Thyroid gland (tissue), 4 donors: ENCODE data around the gene PPP4R1.

Source experiments
- POLR2A ChIP-seq, 2 donors: fragments of 450-650 bp; IDR thresholded peaks; one replicate each; pipeline ENCODE4 v1.6.1; 2017; ENCODE audit warnings: antibody characterized with exemption in 2 of 2, mild to moderate bottlenecking in 2 of 2, moderate library complexity in 1 of 2
- TF ChIP-seq, protein P1 (sequence below), 6 experiments: fragments of 200-600 bp in 3 of 6; fragments of 450-650 bp in 3 of 6; sonication (generic) in 3 of 6; IDR thresholded peaks; one replicate each; pipeline ENCODE4 v1.5.1; 2016 to 2019; ENCODE audit warnings: antibody characterized with exemption in 6 of 6, mild to moderate bottlenecking in 2 of 6, inconsistent platforms in 1 of 6, moderate library complexity in 1 of 6

DNA sequence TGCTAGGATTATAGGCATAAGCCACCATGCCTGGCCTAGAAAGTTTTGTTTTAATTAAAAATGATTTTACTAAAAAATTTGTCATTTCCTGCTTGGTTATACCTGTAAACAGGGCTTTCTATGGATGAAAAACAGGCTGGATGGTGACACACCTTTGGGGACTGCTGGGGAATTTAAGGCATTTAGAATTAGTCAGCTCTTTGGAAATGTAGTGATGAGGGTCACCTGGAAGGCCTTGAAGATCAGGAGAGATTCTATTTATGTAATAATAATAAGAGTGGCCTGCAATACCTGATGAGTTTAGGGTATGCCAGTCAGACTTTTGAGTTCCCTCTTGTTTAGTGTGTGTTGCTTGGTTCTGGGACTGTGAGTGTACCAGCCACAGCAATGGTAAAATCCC lies 87.9 kb downstream of the PPP4R1 start:
- TF ChIP-seq, protein P1, sequence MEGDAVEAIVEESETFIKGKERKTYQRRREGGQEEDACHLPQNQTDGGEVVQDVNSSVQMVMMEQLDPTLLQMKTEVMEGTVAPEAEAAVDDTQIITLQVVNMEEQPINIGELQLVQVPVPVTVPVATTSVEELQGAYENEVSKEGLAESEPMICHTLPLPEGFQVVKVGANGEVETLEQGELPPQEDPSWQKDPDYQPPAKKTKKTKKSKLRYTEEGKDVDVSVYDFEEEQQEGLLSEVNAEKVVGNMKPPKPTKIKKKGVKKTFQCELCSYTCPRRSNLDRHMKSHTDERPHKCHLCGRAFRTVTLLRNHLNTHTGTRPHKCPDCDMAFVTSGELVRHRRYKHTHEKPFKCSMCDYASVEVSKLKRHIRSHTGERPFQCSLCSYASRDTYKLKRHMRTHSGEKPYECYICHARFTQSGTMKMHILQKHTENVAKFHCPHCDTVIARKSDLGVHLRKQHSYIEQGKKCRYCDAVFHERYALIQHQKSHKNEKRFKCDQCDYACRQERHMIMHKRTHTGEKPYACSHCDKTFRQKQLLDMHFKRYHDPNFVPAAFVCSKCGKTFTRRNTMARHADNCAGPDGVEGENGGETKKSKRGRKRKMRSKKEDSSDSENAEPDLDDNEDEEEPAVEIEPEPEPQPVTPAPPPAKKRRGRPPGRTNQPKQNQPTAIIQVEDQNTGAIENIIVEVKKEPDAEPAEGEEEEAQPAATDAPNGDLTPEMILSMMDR (IDR thresholded peaks at IDR 0.05), result no peak
- TF ChIP-seq POLR2A (IDR thresholded peaks at IDR 0.05), result no peak
